ENCODE results near the gene DHX36. TPM values are rescaled to one million over a fixed set of nuclear protein-coding genes. Genes with fewer than 3 reads are reported as not detected.

The DHX36 gene
- total and polyA plus RNA-seq, 2 of the 4 experiments (the other 2 are of a cell fraction) = 27.1 to 30.2 TPM

GRCh38 chr3:154241496-154241895 is 82.8 kb downstream of the DHX36 start:
- H3K9me3 ChIP-seq (ENCODE audit: control insufficient read depth, insufficient read depth, low read length) = no peaks in the 10 kb centered on the region
- dilution Hi-C loops (cut with HindIII; ENCODE audit: low sequenced_read_pairs, unreplicated experiment) = no loop called here
- ATAC-seq (ENCODE audit: low read depth) = no peak
- H2AK5ac ChIP-seq (ENCODE audit: low read depth, low read length) = no peak overlapping the region
- H2AFZ ChIP-seq (replicated peaks; ENCODE audit: low read length, poor library complexity) = no peak overlapping the region
- H4K8ac ChIP-seq (ENCODE audit: low read depth in 2 of 2, low read length in 2 of 2) = no peak overlapping the region
- H2BK120ac ChIP-seq (ENCODE audit: low read depth, low read length) = no peak overlapping the region
- H2BK5ac ChIP-seq (ENCODE audit: low read depth, low read length, poor library complexity, severe bottlenecking) = no peak overlapping the region
- intact Hi-C loops (cut with micrococcal nuclease) = no loop called here
- no peak overlapping the region for H2BK20ac ChIP-seq (ENCODE audit: low read depth, low read length)
- CTCF ChIA-PET = interaction anchor here (1.1 kb wide), 1 partner anchor 11 kb away, joined by 3 read pairs; no protein-coding TSS in a partner anchor
- H3K56ac ChIP-seq (ENCODE audit: extremely low read depth, insufficient read depth, low read length) = no peak overlapping the region
- no peaks in the 10 kb centered on the region for H3K79me1 ChIP-seq (ENCODE audit: low read depth in 1 of 2, low read length in 2 of 2)
- POLR2A ChIA-PET (ENCODE audit: unreplicated experiment) = no interaction called here
- no peak for TF ChIP-seq NFE2L2 (IDR thresholded peaks at IDR 0.05; ENCODE audit: low read depth, low read length)
- no peak for TF ChIP-seq BHLHE40 (IDR thresholded peaks at IDR 0.05; ENCODE audit: low read depth, low read length)
- TF ChIP-seq CEBPB (IDR thresholded peaks at IDR 0.05; ENCODE audit: low read depth, low read length) = no peak
- no peak for TF ChIP-seq MAFK (IDR thresholded peaks at IDR 0.05; ENCODE audit: low read depth, low read length)
- TF ChIP-seq MAZ (IDR thresholded peaks at IDR 0.05; ENCODE audit: borderline replicate concordance, low read depth, low read length) = no peak
- no peak for TF ChIP-seq MXI1 (IDR thresholded peaks at IDR 0.05; ENCODE audit: borderline replicate concordance, low read depth, low read length)
- TF ChIP-seq POLR2A (IDR thresholded peaks at IDR 0.05; ENCODE audit: low read depth, low read length) = no peak
- no peak for TF ChIP-seq USF2 (IDR thresholded peaks at IDR 0.05; ENCODE audit: low read depth, low read length)
- no peak for TF ChIP-seq ELK1 (IDR thresholded peaks at IDR 0.05; ENCODE audit: borderline replicate concordance, low read depth, low read length)
- TF ChIP-seq FOS (IDR thresholded peaks at IDR 0.05; ENCODE audit: low read depth, low read length) = no peak
- no peak for TF ChIP-seq RAD21 (IDR thresholded peaks at IDR 0.05; ENCODE audit: low read length)
- no peak for TF ChIP-seq SMC3 (IDR thresholded peaks at IDR 0.05; ENCODE audit: low read depth, low read length)
- no peak for TF ChIP-seq RFX5 (IDR thresholded peaks at IDR 0.05; ENCODE audit: low read depth, low read length)
- no peak for TF ChIP-seq RCOR1 (IDR thresholded peaks at IDR 0.05; ENCODE audit: insufficient replicate concordance, low read length)
- no peak for TF ChIP-seq CTCF (conservative IDR thresholded peaks at IDR 0.05; ENCODE audit: low read depth, low read length)
- no peak for TF ChIP-seq CHD1 (IDR thresholded peaks at IDR 0.05; ENCODE audit: low read depth, low read length)
- H3K4ac ChIP-seq (ENCODE audit: low read depth, low read length) = no peak overlapping the region
- H3K27ac ChIP-seq (ENCODE audit: insufficient read depth, low read length) = no peak overlapping the region
- H3K18ac ChIP-seq (ENCODE audit: low read depth, low read length) = no peak overlapping the region
- H3K23ac ChIP-seq (ENCODE audit: low read depth, low read length) = no peak overlapping the region
- peaks cover 3% of the 10 kb centered on the region; the same call in 1 of the 2 replicates for H3K4me1 ChIP-seq (ENCODE audit: control insufficient read depth, insufficient read depth, low read length)
- H3K9ac ChIP-seq (ENCODE audit: low read depth, low read length) = no peak overlapping the region
- no peak overlapping the region for H4K5ac ChIP-seq (ENCODE audit: low read depth, low read length)
- DNase-seq = no peak
- no peaks in the 10 kb centered on the region for H4K20me1 ChIP-seq (ENCODE audit: insufficient read depth, low read length)
- H2AK9ac ChIP-seq (replicated peaks; ENCODE audit: low read depth, low read length, poor library complexity) = no peak overlapping the region
- H3K9me1 ChIP-seq (ENCODE audit: insufficient read depth, low read length) = peaks cover 6% of the 10 kb centered on the region; the same call in 1 of the 2 replicates
- no peak overlapping the region for H3K14ac ChIP-seq (replicated peaks; ENCODE audit: low read depth, low read length)
- no peaks in the 10 kb centered on the region for H3K27me3 ChIP-seq (ENCODE audit: control insufficient read depth, insufficient read depth, low read length)
- H4K91ac ChIP-seq (ENCODE audit: insufficient read depth, low read depth, low read length) = no peak overlapping the region
- H3K4me3 ChIP-seq (ENCODE audit: insufficient read depth, low read depth, low read length) = no peak overlapping the region
- no peak overlapping the region for H2BK15ac ChIP-seq (ENCODE audit: low read depth, low read length)
- WGBS, 2 experiments (ENCODE audit: extremely low coverage in 2 of 2, insufficient read length in 1 of 2) = 80% methylated on average over 1 of the region's 5 CpGs; no CpG with 5 or more reads in 1 of the 2 experiments
- H3K36me3 ChIP-seq (ENCODE audit: control insufficient read depth, insufficient read depth, low read length) = no peaks in the 10 kb centered on the region
- in situ Hi-C loops (cut with MboI; ENCODE audit: low sequenced_read_pairs) = loop anchor here (25.0 kb wide), 1 partner anchor 1229 kb away; no protein-coding TSS in a partner anchor
- BruUV-seq (replicated peaks) = no TSS peak
- no peak overlapping the region for H3K4me2 ChIP-seq (ENCODE audit: low read depth, low read length)

Measured in IMR-90 (cell line).